Endodermal cell (in vitro differentiated cells): ENCODE results near the gene CEP170. TPM values are rescaled to one million over a fixed set of nuclear protein-coding genes. Genes with fewer than 3 reads are reported as not detected.
A peak's percentile ranks its signal among the peaks of the same experiment; 100 is the strongest.

Source experiments
- DNase-seq: peaks from one replicate; pipeline ENCODE4 v3.0.0-alpha.2; 2017
- H3K27ac ChIP-seq: 2 replicates; pipeline ENCODE4 v1.5.1; 2013; ENCODE audit warnings: mild to moderate bottlenecking, low read depth, low read length, moderate library complexity
- H3K27me3 ChIP-seq: 2 replicates; pipeline ENCODE4 v1.6.1; 2013; ENCODE audit warnings: mild to moderate bottlenecking, low read length, moderate library complexity; ENCODE audit not compliant: insufficient read depth, control insufficient read depth, poor library complexity, severe bottlenecking
- H3K36me3 ChIP-seq: 2 replicates; pipeline ENCODE4 v1.7.0; 2013; ENCODE audit warnings: mild to moderate bottlenecking, low read length, moderate library complexity; ENCODE audit not compliant: control insufficient read depth, insufficient read depth
- H3K4me1 ChIP-seq: one replicate; pipeline ENCODE4 v1.7.0; 2013; ENCODE audit warnings: low read length; ENCODE audit not compliant: control insufficient read depth, insufficient read depth
- H3K4me3 ChIP-seq: 2 replicates; pipeline ENCODE4 v1.5.1; 2013; ENCODE audit warnings: mild to moderate bottlenecking, low read length, moderate library complexity
- H3K9ac ChIP-seq: 2 replicates; pipeline ENCODE4 v1.6.1; 2013; ENCODE audit warnings: mild to moderate bottlenecking, low read length, moderate library complexity; ENCODE audit not compliant: poor library complexity, severe bottlenecking; ENCODE audit errors: extremely low read depth
- H3K9me3 ChIP-seq: 2 replicates; pipeline ENCODE4 v1.6.1; 2013; ENCODE audit warnings: mild to moderate bottlenecking, low read length, moderate library complexity; ENCODE audit not compliant: control insufficient read depth
- H3K27ac Mint-ChIP-seq: 2 replicates; pipeline ENCODE4 v1.8.0; 2020; ENCODE audit warnings: mixed read lengths
- H3K27me3 Mint-ChIP-seq: 2 replicates; pipeline ENCODE4 v1.8.0; 2021; ENCODE audit warnings: mild to moderate bottlenecking, mixed read lengths; ENCODE audit not compliant: insufficient read depth
- H3K36me3 Mint-ChIP-seq: 2 replicates; pipeline ENCODE4 v1.8.0; 2020; ENCODE audit warnings: low read depth, mixed read lengths
- H3K4me1 Mint-ChIP-seq: 2 replicates; pipeline ENCODE4 v1.8.0; 2020; ENCODE audit warnings: mixed read lengths
- H3K4me3 Mint-ChIP-seq: 2 replicates; pipeline ENCODE4 v1.8.0; 2020; ENCODE audit warnings: mild to moderate bottlenecking, moderate library complexity, mixed read lengths
- H3K9me3 Mint-ChIP-seq: 2 replicates; pipeline ENCODE4 v1.8.0; 2020; ENCODE audit warnings: mild to moderate bottlenecking, mixed read lengths
- CTCF ChIP-seq: fragments of 200-600 bp; sonication (generic); conservative IDR thresholded peaks from 2 replicates; pipeline ENCODE4 v1.5.0; 2021; ENCODE audit warnings: antibody characterized with exemption, mild to moderate bottlenecking
- WGBS, 2 experiments: methylation state at CpG; one replicate each; pipeline versions ENCODE4 v1.1.5 to v1.1.7; 2013; ENCODE audit warnings: missing lambda C conversion rate in 2 of 2, mixed read lengths in 1 of 2; ENCODE audit not compliant: insufficient coverage in 1 of 2, insufficient read length in 1 of 2; 5-methylcytosine and 5-hydroxymethylcytosine counted together
- long read RNA-seq, 4 experiments: library from polyadenylated mRNA in 2 of 4; library from RNA in 1 of 4; library from capped mRNA in 1 of 4; stranded (forward) in 3 of 4; unstranded in 1 of 4; transcript quantifications; one replicate each; pipeline ENCODE4 v2.0.0, GENCODE V29; 2020 to 2021; ENCODE audit warnings: inconsistent platforms in 1 of 4
- polyA plus RNA-seq, 2 experiments: library from polyadenylated mRNA; stranded (reverse); fragments of 50-300 nt; gene quantifications; one replicate each; pipeline ENCODE4 v1.2.3, GENCODE V29; 2013
- total RNA-seq, 2 donors: library from RNA; stranded (reverse); fragmentation: NEBNext Ultra II Directional in 1 of 2; extraction: Animal tissue kit (Norgen Biotek cat#: 25700) in 1 of 2; gene quantifications; 2 replicates in 1 of 2; 3 replicates in 1 of 2; pipeline ENCODE4 v1.2.1, GENCODE V29; 2021

CEP170 gene
- 10 to 100 TPM; 85.7 to 99.8 TPM for total RNA-seq
- 81.7 TPM for polyA plus RNA-seq (2013, experiment 1 of 2)
- polyA plus RNA-seq (2013, experiment 2 of 2): 83.0 TPM
- long read RNA-seq, experiment 1, partial matches to known transcripts: 1 of 16 reads
- long read RNA-seq, experiment 1, other reads (novel, unspliced or antisense): 14 of 16 reads
- long read RNA-seq, experiment 2, partial matches to known transcripts: 26 of 72 reads
- long read RNA-seq, experiment 2, other reads (novel, unspliced or antisense): 40 of 72 reads
- long read RNA-seq, experiment 3, full-length matches to known transcripts: 11 of 158 reads
- long read RNA-seq, experiment 3, partial matches to known transcripts: 131 of 158 reads
- long read RNA-seq, experiment 3, other reads (novel, unspliced or antisense): 16 of 158 reads
- long read RNA-seq, experiment 4, partial matches to known transcripts: 10 of 14 reads
- long read RNA-seq, experiment 4, other reads (novel, unspliced or antisense): 3 of 14 reads

- Histone ChIP-seq H3K9me3 (no peaks in the 10 kb centered on the region), H3K4me3 (peak within 1 kb of the TSS; percentile 95), H3K9ac (peak within 1 kb of the TSS; percentile 66), H3K36me3 (no peaks in the 10 kb centered on the region), H3K27ac (peak within 1 kb of the TSS; percentile 95), H3K27me3 (no peaks in the 10 kb centered on the region), H3K4me1 (no peaks in the 10 kb centered on the region)
- peak within 1 kb of the TSS; percentile 97 for H3K4me3 Mint-ChIP-seq
- peaks cover 26% of the 10 kb centered on the region for H3K4me1 Mint-ChIP-seq
- H3K9me3 Mint-ChIP-seq: no peaks in the 10 kb centered on the region
- DNase-seq: peak; percentile 99
- peak within 1 kb of the TSS; percentile 98 for H3K27ac Mint-ChIP-seq
- TF ChIP-seq CTCF: no peak
- no peaks in the 10 kb centered on the region for H3K27me3 Mint-ChIP-seq
- no peaks in the 10 kb centered on the region for H3K36me3 Mint-ChIP-seq
- WGBS, 2 experiments: 0% methylated on average over 42 to 74 of the region's 74 CpGs
Observed at GRCh38 chr1:243254927-243255790, at the start of gene CEP170. CEP170 (minus strand) TSS chr1:243255281; CDS start chr1:243225280, 30,001 bp downstream.

GRCh38 chr1:243301059-243301458 is 46.0 kb upstream of the CEP170 start:
- no peak for TF ChIP-seq CTCF
- 93 to 94% methylated on average over 1 of the region's 2 CpGs for WGBS, 2 experiments
- Mint-ChIP-seq H3K4me3 (no peak overlapping the region), H3K36me3 (peaks cover 9% of the 10 kb centered on the region), H3K4me1 (no peaks in the 10 kb centered on the region), H3K9me3 (peaks cover 2% of the 10 kb centered on the region), H3K27ac (no peak overlapping the region), H3K27me3 (no peaks in the 10 kb centered on the region)
- Histone ChIP-seq H3K4me1 (no peaks in the 10 kb centered on the region), H3K9ac (no peak overlapping the region), H3K27ac (no peak overlapping the region), H3K4me3 (no peak overlapping the region), H3K36me3 (no peaks in the 10 kb centered on the region), H3K27me3 (no peaks in the 10 kb centered on the region), H3K9me3 (no peaks in the 10 kb centered on the region)
- no peak for DNase-seq

- H3K9me3 Mint-ChIP-seq: peaks cover 2% of the 10 kb centered on the region
- Histone ChIP-seq H3K4me1 (no peaks in the 10 kb centered on the region), H3K9me3 (no peaks in the 10 kb centered on the region), H3K4me3 (no peak overlapping the region), H3K27ac (no peak overlapping the region), H3K27me3 (no peaks in the 10 kb centered on the region), H3K9ac (no peak overlapping the region), H3K36me3 (no peaks in the 10 kb centered on the region)
- H3K4me1 Mint-ChIP-seq: peaks cover 2% of the 10 kb centered on the region
- 100% methylated on average over 1 of the region's 1 CpG for WGBS, 2 experiments
- no peak overlapping the region for H3K4me3 Mint-ChIP-seq
- no peak for TF ChIP-seq CTCF
- no peaks in the 10 kb centered on the region for H3K27me3 Mint-ChIP-seq
- no peak overlapping the region for H3K27ac Mint-ChIP-seq
- H3K36me3 Mint-ChIP-seq: peaks cover 9% of the 10 kb centered on the region
- no peak for DNase-seq
Observed at GRCh38 chr1:243299069-243299468, 44.0 kb upstream of the CEP170 start.
